NCI-H774 (cell line): Measurements from ENCODE around the gene SF3B3.
A peak's percentile ranks its signal among the peaks of the same experiment; 100 is the strongest.

Experiments used
- DNase-seq: peaks from one replicate; lab custom pipeline; 2025; lab: John Stamatoyannopoulos, UW

SF3B3 gene

DNA sequence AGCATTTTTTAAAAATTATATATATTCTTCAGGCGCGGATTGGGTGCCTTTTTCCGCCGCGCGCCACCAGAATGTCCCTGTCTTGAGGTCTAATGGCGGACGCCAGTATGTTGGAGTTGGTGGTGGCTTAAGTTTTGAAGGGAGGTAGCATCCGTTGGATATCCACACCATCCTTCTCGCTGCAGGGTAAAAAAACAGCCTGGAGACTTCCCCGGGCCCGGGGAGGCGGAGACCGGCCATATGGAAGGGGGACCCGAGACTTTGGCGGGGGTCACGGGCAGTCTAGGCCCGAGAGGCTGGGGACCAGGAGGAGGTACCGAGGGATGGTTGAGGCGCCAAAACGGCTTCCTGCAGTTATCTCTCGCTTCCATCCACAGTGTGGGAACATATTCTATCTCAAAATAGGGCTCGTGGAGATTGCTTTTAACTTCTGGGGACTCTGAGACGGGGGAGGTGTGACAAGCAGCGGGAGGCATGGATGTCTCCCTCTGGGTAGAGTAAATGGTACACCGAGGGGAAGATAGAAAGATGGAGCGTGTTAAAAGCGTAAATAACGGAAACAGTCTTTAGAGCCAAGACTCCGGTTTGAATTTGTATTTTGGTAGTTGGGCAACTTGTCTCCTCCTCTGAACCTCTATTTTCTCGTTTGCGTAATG is at the start of gene SF3B3:
Gene SF3B3, plus strand, starts transcription at position 74 of the 656 bp plus-strand sequence. CDS start 2,841 bp downstream, outside the sequence.
- peak; percentile 51 for DNase-seq

DNA sequence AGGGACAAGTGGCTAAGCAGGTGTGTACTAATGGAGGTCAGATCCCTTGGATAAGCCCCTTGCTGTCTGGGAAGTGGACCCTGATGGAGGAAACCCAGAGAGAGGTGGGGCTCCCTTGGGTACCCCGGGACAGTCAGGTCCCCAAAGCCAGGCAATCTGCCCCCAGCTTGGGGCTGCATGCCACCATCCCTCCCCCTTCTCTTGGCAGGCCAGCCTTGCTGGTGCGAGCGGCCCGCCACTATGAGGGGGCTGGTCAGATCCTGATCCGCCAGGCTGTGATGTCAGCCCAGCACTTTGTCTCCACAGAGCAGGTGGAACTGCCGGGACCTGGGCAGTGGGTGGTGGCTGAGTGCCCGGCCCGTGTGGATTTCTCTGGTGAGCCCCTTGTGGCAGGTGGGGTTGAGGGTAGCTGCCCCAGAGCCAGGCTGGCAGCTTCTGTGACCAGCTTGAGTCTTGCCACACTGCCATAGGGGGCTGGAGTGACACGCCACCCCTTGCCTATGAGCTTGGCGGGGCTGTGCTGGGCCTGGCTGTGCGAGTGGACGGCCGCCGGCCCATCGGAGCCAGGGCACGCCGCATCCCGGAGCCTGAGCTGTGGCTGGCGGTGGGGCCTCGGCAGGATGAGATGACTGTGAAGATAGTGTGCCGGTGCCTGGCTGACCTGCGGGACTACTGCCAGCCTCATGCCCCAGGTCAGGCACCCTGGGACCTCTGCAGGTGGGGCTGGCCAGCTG is 49.1 kb upstream of the SF3B3 start:
- DNase-seq = no peak

DNA sequence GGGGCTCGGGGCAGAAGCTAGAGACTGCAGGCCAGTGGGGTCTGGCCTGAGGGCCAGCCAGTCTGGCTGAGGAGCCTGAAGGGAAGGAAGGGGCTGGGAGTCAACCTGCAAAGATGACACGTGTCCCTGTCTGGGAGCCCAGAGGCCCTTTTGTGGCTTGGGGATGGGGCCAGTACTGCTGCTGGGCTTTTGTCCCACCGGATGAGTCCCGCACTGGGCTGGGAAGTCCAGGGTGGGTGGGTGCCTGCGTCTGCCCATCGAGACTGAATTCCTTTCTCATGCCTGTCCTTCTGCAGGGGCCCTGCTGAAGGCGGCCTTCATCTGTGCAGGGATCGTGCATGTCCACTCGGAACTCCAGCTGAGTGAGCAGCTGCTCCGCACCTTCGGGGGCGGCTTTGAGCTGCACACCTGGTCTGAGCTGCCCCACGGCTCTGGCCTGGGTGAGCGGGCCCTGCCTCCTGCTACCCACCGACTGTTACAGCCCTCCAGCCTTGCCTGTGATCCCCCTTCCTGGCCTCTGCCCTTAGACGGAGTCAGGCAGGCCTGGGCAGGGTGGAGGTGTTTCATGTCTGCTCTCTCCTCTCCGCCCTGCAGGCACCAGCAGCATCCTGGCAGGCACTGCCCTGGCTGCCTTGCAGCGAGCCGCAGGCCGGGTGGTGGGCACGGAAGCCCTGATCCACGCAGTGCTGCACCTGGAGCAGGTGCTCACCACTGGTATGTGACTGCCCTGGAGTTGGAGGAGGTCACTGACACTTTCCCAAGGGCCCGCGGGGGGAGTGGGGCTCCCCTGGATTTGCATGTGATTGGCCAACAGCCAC is 48.4 kb upstream of the SF3B3 start:
- no peak for DNase-seq

DNA sequence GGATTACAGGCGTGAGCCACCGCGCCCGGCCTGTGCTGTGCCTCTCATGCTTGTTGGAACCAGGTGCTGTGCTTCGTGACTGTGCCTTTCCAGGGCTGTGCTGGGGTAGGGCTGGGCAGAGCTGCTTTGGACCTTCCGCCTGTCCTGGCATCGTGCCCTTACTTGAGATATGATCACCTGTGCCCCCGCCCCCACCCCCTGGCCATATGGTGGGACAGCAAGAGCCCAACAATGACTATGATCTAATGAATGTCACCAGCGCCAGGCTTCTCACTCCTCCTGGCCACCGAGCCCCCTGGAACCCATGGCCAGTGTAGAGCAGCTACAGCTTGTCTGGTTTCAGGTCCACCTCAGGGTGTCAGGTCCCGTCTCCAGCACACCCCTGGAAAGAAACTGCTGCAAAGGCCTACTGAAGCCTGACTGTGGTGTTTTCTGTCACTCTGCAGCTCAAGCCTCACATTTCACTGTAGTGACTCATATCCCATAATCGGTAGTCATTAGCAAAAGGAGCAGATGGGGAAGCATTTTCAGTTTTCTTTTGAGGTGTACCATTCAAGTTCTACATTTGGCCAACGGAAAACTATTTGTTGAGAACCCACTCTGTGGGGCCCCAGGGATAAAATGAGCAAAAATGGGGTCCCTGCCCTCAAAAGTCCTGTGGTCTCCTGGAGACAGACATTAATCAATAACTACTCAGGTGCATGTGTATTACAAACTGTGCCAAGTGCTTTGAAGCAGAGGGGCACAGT is 47.2 kb upstream of the SF3B3 start:
- no peak for DNase-seq

DNA sequence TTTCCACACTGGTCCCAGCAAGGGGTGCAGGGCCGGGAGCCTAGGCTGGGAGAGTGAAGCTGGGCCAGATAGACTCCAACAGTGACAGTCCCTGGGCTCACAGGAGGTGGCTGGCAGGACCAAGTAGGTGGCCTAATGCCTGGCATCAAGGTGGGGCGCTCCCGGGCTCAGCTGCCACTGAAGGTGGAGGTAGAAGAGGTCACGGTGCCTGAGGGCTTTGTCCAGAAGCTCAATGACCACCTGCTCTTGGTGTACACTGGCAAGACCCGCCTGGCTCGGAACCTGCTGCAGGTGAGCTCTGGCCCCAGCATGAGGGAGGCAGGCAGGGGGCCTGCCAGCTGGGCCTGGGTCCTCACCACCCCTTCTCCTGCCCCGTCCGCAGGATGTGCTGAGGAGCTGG is 45.4 kb upstream of the SF3B3 start:
- DNase-seq = no peak

DNA sequence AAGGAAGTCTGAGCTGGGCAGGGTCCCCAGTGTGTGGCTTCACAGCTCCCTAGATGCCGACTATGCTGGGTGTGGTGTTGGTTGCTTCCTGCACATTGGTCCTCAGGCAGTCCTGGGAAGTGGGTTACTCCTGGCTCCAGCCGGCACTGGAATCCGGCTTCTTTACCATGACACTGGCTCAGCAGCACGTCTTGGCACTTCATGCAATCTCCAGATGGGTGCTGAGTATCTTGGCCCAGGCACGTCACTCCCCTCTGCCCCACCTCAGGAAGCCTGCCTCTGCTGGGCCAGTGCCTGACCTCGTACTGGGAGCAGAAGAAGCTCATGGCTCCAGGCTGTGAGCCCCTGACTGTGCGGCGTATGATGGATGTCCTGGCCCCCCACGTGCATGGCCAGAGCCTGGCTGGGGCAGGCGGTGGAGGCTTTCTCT is 44.7 kb upstream of the SF3B3 start:
- DNase-seq = no peak

DNA sequence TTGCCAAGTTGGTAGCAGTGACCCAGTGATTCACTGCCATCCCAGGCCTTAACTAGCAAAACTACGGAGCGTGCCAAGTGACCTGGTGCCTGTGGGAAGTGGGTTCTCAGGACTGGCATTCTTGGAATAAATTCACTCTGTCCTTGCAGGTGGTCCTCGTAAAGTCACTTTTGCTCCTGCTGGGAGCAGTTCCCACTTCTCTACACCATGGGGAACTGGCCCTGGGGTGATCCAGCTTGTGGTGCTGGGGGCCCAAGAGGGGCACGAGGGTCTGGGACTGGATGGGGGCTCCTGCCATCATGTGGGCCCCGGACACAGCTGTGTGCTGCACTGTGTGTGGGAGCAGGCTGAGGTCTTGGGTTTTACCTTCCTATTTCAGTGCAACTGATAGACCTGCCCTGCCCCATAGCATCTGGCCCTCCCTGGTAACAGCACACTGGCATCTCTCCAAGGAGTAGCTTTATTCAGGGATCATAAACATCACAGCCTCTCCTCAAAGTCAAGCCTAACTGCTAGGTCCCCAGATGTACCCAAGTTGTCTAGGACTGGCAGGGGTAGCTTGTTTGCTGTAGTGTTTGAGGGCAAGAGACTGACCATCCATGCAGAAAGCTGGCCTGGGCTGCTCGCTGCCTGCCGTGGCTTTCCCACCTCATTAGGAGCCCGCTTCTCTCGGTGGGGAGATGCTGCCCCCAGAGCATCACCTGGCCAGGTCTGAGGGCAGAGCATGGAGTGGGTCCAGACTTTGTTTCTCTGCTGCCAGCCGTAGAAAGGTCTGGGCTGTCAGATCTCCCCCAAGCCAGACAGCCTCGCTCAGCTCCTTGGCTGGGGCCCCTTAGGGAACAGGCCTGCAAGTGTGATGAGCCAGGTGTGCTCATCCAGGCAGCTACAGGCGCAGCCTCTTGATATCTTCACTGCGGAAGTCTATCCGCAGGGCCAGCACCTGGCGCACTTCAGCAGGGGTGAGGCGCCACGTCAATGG is 43.2 kb upstream of the SF3B3 start:
- no peak for DNase-seq

DNA sequence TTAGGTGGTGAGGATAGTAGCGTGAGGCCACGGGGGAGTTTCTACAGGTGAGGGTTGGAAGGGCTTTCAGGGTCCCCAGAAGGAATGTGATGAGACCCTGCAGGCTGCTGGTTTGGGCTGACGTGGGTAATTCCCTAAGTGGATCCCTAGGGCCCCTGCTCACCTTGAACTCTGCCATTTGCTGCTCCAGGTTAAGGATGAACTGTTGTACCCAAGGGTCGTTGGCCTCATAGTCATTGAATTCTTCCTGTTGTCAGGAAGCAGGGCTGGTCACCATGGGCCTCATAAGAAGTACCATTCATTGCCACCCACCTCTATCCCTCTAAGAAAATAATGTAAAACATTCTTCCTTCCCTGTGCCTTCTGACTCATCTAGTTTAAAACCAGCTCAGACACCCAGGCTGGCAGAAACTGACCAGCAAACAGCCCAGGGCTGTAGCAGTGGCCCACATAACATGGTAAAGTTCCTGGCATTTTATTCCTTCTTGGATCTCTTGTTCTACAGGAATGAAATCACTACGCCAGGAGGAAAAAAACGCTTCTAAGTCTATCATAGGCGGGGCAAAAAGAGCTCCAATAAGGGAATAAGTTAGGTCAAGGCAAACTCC is 41.6 kb upstream of the SF3B3 start:
- no peak for DNase-seq

DNA sequence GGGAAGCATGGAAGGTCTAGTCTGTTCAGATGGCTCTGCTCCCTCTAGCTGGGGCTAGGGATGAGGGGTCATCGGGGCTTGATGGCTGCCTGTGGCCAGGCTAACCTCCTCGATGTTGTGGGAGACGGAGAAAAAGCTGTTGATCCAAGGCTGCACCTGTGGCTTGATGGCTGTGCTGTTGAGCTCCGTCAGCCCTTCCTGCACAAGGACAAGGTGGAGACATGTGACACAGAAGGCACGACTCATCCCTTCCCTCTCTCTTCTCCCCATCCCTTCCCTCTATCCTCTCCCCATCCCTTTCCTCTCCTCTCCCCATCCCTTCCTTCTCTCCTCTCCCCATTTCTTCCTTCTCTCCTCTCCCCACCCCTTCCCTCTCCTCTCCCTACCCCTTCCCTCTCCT is 41.0 kb upstream of the SF3B3 start:
- no peak for DNase-seq

DNA sequence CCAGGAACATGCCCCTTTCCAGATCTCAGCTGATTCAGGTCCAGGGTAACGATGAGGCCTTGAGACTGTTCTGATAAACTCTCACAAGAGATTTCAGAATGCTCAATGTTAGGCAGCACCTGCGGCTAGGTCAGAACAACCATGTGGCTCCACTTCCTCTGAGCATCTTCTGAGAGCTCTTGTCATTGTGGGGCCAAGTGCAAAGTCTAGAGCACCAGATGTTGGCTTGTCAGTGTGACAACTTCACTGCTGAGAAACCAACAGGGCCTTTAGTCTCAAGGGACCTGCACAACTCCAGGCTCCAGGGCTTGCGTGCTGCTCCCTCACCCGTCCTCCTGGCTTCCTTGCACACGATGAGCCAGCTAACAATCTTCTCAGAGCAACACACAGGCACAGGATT is 40.2 kb upstream of the SF3B3 start:
- DNase-seq = no peak

DNA sequence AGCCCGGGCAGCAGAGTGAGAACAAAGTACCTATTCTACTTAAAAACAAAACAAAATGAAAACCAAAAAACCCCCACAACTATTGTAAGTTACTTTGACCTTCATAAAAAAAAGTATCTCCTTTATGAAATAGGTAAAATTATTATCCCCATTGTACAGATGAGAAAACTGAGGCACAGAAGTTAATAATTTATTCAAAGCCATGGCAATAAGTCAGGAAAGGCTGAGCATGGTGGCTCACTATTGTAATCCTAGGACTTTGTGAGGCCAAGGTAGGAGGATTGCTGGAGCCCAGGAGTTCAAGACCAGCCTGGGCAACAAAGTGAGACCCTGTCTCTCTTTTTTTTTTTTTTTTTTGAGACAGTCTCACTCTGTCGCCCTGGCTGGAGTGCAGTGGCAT is 38.7 kb upstream of the SF3B3 start:
- DNase-seq = no peak

DNA sequence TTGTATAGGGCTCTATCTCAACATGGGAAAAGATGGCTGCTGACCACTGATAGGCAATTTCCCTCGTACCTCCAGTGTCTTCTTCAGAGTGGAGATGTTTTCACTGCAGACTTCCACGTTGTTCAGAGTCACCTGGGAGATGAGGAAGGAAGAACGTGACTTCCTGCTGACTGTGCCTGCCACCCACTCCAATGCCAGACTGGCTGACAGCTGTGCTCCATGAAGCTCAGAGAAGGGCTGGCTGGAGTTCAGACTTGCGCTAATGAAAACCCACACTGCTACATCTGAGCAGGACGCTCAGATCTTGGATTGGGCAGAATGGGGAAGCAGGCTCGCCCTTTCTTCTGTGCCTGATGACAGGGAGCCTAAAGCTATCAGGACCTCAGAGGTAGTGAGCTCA is 33.4 kb upstream of the SF3B3 start:
- no peak for DNase-seq

DNA sequence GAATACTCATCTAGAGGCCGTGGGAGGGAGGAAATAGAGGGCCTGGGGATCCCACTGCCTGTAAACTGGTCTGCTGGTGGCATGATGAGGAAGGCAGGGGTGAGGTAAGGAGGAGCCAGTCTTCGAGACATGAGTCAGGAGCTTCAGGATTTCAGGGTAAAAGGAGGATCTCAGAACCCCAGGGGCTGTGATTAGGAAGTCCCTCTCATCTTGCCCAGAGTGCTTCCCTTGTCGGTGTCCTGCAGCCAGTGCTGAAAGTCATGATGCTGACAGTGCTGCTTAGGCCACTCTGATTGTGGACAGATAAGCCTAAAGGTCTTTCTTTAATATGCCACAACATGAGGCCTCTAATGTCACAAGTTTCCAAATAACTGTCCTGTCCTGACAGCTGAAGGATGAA is 29.8 kb upstream of the SF3B3 start:
- DNase-seq = no peak

DNA sequence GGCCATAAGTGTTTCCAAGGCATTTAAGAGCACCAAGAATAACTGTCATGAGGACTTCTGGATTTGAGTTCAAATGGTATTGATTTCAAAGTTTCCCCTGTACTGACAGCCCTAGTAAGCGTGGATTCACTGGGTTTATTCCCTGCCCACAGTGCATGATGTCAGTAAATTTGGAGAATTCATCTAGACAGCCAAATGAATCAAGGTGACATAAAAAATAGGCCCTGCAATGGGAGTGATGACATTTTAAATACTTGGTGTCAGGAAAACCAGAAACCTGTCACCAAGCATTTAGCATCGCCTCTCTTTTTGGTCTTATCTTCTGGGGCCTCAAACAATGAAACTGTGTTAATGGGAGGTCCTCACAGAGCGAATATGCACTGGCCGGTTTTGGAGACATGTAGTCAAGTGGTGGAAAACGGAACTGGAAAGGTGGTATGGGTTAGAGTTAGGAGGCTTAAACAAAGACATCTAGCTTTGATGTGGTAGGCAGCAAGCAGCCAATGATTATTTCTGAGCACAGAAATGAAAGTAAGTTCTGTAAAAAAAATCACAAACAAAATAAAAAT is 29.3 kb upstream of the SF3B3 start:
- DNase-seq = no peak

DNA sequence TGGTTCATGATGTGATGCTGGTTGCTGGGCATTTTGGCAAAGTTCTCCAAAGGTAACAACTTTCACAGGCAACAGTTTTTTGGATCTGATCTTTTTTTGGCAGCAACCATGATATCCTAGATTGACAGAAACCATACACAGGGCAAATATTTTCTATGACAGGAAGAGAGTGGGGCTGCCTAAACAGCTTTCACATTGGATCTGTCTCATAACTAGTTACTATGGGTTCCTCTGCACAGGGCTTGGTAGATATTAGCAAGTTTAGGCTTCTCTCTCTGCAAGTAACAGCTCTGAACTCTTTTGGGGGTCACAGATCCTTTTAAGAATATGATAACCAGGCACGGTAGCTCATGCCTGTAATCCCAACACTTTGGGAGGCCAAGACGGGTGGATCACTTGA is 28.8 kb upstream of the SF3B3 start:
- DNase-seq = no peak

DNA sequence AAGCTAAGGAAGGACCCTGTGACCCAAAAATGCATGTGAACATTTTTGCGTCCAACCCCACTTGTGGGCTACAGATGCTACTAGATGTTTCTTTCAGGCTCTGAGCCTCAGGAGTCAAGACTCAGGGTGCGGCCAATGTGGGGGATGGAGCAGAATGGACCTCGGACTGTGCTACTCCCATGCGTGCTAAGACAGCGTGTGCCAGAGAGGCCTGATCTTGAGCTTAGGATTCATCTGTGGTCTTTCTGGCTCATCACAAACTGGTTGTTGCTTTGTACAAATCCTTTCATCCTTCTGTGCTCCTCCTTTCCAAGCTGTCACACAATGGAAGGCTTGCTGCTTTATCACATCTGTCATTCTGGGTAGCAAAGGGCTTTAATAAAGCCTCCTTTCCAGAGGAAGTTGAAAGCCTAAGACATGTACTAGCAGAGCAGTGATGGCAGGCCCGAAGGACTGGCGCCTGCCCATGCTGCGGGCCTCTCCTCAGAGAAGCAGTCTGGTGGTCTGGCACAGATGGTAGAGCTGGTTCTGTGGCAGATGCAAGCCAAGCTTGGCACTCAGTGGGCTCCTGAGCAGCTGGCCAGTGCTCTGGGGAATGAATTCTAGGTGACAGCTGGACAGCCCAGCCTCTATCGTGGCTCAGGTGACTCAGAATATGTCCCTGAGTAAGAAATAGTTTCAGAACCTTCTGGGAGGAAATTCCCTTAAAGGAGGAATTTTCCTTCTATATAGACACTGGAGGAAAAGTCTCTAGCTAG is 28.0 kb upstream of the SF3B3 start:
- DNase-seq = no peak

DNA sequence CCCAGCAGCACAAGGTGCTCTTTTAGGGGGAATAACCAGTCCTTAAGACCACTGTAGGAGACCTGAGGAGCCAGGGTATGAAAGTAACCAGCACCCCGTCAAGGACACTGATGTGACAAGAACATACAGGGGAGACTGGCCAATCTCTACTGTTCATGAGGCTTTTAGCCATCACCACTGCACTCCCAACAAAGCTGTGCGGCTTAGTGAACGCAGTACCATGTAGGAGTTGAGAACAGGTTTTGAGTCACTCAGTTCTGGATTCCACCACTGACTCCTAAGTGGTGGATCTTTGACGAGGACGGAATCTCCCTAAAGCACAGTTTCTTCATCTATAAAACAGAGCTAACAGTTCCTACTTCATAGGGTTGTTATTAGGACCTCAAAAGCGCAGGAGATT is 27.1 kb upstream of the SF3B3 start:
- no peak for DNase-seq

DNA sequence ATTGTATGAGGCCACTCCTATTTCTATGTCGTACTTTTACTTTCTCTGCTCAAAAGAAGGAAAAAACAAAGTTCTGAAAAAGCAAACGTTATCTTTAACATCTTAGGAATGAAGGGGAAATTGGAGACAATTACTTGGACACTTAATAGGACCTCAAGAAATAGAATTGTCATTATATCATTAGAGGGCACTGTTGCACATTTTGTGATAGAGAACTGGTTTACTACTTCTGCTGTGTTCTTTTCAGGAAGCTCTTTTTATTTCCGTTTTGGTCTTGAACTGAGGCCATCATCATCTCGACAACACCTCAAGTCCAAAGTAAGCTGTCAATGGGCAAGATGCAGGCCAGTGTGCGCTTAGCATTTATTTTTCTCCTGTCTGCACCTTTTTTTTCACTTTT is 14.9 kb upstream of the SF3B3 start:
- no peak for DNase-seq

DNA sequence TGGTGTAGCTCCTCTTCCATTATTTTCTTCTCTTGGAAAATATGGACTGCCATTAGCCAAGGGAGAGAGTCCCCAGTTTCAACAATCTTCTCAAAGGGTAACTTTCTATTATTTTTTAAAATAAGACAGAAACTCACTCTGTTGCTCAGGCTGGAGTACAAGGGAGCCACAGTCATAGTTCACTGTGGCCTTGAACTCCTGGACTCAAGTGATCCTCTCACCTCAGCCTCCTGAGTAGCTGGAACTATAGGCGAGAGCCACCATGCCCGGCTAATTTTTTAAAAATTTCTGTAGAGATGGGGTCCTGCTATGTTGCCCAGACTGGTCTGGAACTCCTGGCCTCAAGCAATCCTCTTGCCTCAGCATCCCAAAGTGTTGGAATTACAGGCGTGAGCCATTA is 13.4 kb upstream of the SF3B3 start:
- no peak for DNase-seq

DNA sequence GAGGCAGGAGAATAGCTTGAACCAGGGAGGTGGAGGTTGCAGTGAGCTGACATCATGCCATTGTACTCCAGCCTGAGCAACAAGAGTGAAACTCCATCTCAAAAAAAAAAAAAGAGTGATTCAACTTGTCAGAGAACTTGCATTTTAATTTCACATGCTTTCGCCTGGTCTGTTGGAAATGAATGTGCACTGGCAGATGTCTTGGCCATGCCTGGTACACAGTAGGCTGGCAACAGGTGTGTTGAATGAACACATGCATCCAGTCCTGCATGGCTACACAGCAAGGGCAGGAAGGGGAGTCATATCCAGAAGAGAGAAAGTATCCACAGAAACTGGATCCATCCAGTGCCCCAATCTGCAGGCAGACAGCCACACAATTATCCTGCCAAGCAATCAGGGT is 11.8 kb upstream of the SF3B3 start:
- no peak for DNase-seq
